NCI-H2081 (cell line): Measurements from ENCODE around the gene DEGS2.

Experiments used
- DNase-seq, 2 experiments: peaks; one replicate each; lab custom pipeline; 2025; lab: John Stamatoyannopoulos, UW

Gene DEGS2

DNA sequence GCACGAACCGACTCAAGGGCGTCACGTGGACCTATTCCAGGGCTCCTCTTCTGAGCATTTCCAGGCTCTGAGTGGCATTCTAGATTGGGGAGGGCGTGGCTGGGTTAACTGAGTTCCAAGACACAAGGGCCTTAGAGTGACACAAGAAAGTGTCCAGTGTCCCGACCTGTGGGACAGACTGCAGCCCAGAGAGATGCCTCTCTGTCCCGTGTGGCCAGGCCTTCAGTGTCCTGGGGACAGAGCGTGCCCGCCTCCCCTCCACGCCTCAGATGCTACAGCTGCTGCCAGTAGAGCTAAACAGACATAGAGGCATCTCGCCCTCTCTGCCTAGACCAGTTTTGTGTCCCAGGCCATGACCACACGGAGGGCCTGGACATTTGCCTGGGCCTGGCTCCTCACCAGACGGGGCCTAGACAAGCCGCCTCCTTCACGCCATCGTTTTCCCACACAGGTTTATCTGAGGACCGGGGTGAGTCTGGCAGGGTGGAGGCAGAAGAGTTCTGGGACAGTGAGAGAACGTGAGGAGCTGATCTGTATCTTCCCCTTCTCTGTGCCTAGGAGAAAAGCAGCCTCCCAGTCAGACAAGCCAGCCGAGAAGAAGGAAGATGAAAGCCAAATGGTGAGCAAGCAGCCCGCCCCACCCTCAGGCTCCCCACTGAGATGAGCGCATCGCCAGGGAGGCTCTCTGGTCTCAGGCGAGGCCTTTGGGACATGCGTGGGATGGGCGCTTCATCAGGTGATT, 27.1 kb downstream of the DEGS2 start:
- DNase-seq = no peak

DNA sequence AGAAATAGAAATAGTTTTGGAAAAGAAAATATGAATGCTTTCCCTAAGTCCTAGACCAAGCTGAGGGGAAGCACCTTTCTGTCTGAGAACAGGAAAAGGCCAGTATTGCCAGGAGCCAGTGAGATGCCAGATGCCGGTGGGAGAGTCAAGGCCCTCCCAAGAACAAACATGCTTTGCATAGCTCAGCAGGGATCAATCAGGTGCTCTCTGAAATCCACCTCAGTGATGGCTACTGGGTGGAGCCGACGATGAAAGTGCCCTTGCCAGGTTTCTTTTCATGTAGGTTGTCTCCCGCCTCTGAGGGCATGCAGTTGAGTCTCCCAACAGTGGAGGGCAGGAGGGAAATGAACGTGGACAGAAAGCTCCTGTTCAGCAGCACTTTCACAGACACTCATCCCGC, 28.3 kb downstream of the DEGS2 start:
- DNase-seq = peak in 1 of 2 experiments; percentile 26

GRCh38 chr14:100130521-100130920, 28.9 kb downstream of the DEGS2 start:
- DNase-seq = no peak

DNA sequence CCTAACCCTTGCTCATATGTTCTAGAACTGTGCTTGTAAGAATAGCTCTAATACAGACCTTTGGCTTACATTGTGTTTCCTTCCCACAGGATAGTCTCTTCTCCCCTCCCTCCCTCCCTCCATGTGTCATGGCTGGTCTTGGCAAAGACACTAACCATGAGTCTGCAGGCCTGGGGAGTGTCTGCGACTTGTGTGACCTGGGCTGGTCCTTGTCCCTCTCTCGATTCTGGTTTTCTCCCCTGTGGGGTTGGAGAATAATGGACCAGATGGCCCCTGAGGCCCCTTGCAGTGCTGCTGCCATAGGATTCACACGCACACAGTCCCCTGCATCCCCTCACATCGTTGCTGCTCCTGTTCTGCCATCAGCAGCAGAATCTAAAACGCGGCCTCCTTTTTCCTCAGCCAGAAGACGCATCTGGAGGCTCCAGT, 30.3 kb downstream of the DEGS2 start:
- DNase-seq = no peak

GRCh38 chr14:100128688-100129087, 30.8 kb downstream of the DEGS2 start:
- no peak for DNase-seq

DNA sequence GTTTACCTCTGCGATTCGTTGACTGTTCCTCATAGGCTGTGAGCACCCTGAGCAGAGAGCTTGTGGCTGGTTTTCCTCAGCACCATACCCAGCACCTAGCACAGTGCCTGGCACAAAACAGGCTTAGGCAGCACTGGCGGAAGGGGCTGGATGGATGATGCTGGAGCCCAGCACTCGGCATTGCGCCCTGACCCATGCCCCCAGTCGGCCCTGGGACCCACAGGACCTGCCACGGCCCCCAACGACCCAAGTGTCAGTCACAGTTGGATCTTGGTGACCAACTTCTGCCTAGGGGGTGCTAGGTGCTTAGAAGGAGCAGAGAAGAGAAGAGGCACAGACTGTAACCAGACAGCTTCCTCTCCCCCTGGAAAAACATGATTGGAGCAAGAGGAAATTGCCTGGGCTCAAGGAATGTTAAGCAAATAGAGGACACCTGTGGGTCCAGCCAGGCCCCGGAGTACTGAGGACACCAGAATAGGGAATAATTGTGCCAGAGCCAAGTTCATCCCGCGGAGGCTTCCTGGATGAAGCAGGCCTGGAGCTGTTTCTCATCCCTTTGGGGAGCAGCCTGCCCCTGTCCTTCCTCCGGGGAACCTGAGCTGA, 31.5 kb downstream of the DEGS2 start:
- DNase-seq = no peak

- no peak for DNase-seq
Measured at GRCh38 chr14:100126401-100126800, 33.0 kb downstream of the DEGS2 start.

- no peak for DNase-seq
Measured at GRCh38 chr14:100124551-100125088, 34.8 kb downstream of the DEGS2 start.

DNA sequence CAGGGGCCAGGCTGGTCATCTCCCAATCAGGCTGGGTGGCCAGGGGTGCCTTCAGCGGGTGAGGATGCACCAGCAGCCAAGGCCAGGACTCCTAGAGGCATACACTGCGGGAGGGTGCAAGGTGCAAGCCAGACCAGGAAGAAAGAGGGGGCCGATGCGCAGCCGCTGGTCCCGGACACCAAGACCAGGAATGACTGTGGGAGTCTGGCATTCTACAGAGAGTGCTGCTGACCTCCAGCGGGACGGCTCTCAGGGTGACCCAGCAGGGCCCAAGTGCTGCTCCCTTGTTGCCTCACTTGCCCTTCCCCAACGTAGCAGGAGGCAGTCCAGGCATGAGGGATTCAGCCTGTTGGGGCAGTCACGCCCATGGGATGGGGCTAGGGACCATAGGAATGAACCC, 35.8 kb downstream of the DEGS2 start:
- no peak for DNase-seq

GRCh38 chr14:100122481-100123223, 36.8 kb downstream of the DEGS2 start:
- no peak for DNase-seq

GRCh38 chr14:100121643-100122480, 37.6 kb downstream of the DEGS2 start:
- DNase-seq = no peak

GRCh38 chr14:100120522-100121269, 38.7 kb downstream of the DEGS2 start:
- no peak for DNase-seq

GRCh38 chr14:100119251-100119650, 40.2 kb downstream of the DEGS2 start:
- no peak for DNase-seq

GRCh38 chr14:100118396-100119011, 40.9 kb downstream of the DEGS2 start:
- DNase-seq = no peak

DNA sequence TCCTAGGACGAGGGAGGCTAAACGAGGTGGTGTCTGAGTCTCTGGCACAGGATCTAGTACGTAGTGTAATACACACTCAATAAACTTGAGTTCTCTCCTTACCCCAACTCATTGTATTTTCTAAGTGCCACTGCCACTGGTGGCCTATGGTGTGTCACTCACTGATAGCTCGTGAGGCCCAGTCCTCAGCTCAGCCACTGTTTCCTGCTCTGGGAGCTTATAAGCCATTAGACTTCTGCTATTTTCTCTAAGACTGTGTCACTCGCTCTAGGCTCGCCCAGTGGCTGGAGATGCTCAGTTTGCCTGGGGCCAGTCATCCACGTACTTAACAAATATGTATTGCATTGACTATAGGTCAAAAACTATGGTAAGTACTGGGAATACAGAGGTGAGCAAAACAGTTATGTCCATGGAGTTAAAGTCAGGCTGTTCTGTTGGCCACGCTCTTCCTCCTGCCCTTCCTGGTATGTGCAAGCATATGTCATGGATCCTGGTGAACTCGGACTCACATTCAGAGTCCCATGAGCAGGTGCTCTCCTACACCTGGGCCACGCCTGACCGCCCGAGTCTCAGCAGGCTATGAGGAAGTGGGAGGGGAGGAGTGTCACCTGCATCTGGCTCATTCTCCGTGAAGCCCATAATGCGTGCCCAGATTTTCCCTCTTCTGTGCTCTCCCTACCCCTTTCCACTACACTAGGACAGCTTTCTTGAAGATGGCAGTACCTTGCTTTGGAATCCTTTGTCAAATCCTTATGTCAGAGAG, 41.6 kb downstream of the DEGS2 start:
- DNase-seq = peak; percentile 26 to 81

DNA sequence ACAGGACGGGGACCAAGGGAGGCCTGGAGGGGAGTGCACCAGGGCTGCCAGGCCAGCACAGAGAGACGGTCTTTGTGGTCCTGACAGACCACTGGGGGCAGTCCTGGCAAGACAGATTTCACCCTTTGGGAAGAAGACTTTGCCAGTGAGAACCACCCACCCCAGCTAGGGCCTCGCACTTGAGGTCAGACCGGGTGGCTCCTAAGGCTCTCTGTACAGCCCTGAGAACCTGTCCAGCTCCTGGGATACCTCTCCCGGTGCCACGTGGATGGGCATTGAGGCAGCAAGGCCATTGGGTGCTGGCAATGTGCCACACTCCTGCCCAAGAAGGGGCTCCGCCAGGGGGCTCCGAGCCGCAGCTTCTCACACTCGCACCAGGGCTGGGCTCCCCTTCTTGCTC, 42.4 kb downstream of the DEGS2 start:
- no peak for DNase-seq

DNA sequence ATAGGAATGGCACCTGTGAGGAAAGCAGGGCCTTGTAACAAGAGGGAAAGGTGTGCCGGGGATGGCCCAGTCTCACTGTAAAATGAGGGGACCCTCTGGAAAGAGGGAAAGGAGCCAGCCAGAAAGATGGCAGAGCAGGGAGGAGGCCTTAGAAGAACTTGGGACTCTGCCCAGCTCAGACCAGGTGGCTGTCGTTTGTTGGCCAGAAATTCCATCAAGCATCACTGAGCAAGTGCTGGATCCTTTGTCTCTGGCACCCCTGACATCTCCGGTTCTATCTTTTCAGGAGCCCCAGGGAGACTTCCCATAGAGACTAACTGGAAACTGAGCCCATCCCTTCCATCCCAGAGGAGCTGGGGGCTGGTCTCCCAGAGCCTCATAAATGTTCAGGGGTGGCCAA, 43.3 kb downstream of the DEGS2 start:
- peak in 1 of 2 experiments; percentile 22 for DNase-seq

GRCh38 chr14:100115726-100116125, 43.7 kb downstream of the DEGS2 start:
- DNase-seq = no peak

- no peak for DNase-seq
Measured at GRCh38 chr14:100115236-100115635, 44.2 kb downstream of the DEGS2 start.
